SU-DHL-6 (cell line): ENCODE measurements around the gene MAP3K7CL.

ENCODE experiments used
- EZH2phosphoT487 ChIP-seq: fragments of 200-600 bp; sonication (generic), shearing (Covaris generic); conservative IDR thresholded peaks from 2 replicates; pipeline ENCODE4 v1.6.1; 2018; ENCODE audit warnings: mild to moderate bottlenecking, antibody characterized with exemption, low read length, moderate library complexity, mixed read lengths
- TF ChIP-seq, protein P1 (sequence below): fragments of 200-600 bp; sonication (generic); IDR thresholded peaks from one replicate; pipeline ENCODE4 v1.5.1; 2017; ENCODE audit warnings: antibody characterized with exemption, mild to moderate bottlenecking, low read length, moderate library complexity; ENCODE audit not compliant: insufficient read depth, poor library complexity, severe bottlenecking

DNA sequence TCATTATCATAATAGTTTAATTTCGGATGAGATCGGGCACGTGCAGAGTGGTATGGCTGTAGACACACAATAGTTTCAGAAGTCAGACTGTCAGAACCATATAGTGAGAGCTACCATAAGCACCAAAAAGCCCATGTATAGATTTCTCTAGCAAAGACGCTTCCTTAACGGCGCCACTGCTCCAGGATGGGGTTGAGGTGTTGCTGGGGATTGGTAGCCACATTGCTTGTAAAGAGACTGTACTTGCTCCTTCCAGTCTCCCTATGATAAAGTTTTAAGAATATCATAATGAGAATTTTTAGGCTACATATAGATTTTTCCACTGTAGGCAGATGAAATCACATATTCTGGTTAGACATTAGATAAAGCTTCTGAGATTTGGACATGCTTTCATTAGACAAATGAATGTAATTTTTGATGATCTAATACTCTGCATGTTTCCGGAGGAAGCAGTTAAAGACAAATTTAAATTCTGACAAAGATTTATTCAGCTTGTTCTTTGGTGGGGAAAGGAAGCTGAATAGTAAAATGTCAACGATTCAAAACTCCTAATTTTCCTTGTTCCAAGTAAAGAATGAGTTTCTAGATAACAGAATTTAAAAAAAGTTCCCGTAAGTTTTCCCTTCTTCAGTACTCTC lies 77.7 kb downstream of the MAP3K7CL start:
- TF ChIP-seq, protein P1, sequence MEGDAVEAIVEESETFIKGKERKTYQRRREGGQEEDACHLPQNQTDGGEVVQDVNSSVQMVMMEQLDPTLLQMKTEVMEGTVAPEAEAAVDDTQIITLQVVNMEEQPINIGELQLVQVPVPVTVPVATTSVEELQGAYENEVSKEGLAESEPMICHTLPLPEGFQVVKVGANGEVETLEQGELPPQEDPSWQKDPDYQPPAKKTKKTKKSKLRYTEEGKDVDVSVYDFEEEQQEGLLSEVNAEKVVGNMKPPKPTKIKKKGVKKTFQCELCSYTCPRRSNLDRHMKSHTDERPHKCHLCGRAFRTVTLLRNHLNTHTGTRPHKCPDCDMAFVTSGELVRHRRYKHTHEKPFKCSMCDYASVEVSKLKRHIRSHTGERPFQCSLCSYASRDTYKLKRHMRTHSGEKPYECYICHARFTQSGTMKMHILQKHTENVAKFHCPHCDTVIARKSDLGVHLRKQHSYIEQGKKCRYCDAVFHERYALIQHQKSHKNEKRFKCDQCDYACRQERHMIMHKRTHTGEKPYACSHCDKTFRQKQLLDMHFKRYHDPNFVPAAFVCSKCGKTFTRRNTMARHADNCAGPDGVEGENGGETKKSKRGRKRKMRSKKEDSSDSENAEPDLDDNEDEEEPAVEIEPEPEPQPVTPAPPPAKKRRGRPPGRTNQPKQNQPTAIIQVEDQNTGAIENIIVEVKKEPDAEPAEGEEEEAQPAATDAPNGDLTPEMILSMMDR = no peak
- TF ChIP-seq EZH2phosphoT487 = no peak
